Neural crest cell (in vitro differentiated cells): Measurements from ENCODE around the gene GRIK1. TPM values are rescaled to one million over a fixed set of nuclear protein-coding genes. Genes with fewer than 3 reads are reported as not detected.

Source experiments
- DNase-seq: peaks from one replicate; pipeline ENCODE4 v3.0.0; 2021; ENCODE audit warnings: low read depth, mixed read lengths, low spot score
- H3K27ac Mint-ChIP-seq: one replicate; pipeline ENCODE4 v1.8.0; 2021; ENCODE audit warnings: mild to moderate bottlenecking, mixed read lengths; ENCODE audit not compliant: unreplicated experiment
- H3K27me3 Mint-ChIP-seq: 2 replicates; pipeline ENCODE4 v1.8.0; 2021; ENCODE audit warnings: low read depth, mild to moderate bottlenecking, mixed read lengths
- H3K36me3 Mint-ChIP-seq: 2 replicates; pipeline ENCODE4 v1.8.0; 2021; ENCODE audit warnings: low read depth, mild to moderate bottlenecking, mixed read lengths
- H3K4me1 Mint-ChIP-seq: 2 replicates; pipeline ENCODE4 v1.8.0; 2021; ENCODE audit warnings: mixed read lengths
- H3K4me3 Mint-ChIP-seq: one replicate; pipeline ENCODE4 v1.8.0; 2021; ENCODE audit warnings: mild to moderate bottlenecking, mixed read lengths
- H3K9me3 Mint-ChIP-seq: 2 replicates; pipeline ENCODE4 v1.8.0; 2021; ENCODE audit warnings: mixed read lengths
- CTCF ChIP-seq: fragments of 200-600 bp; sonication (generic); conservative IDR thresholded peaks from 2 replicates; pipeline ENCODE4 v1.5.0; 2021; ENCODE audit warnings: antibody characterized with exemption, mild to moderate bottlenecking
- total RNA-seq: library from RNA; stranded (reverse); gene quantifications from 2 replicates; pipeline ENCODE4 v1.2.1, GENCODE V29; 2021

Gene GRIK1
- total RNA-seq, 1 donor from 2014 or later = 0.91 TPM

- Mint-ChIP-seq H3K36me3 (no peaks in the 10 kb centered on the region), H3K4me1 (no peaks in the 10 kb centered on the region), H3K27ac (no peak overlapping the region), H3K9me3 (peaks cover 5% of the 10 kb centered on the region), H3K4me3 (no peak overlapping the region), H3K27me3 (no peaks in the 10 kb centered on the region)
- no peak for DNase-seq
- TF ChIP-seq CTCF = no peak
Measured at GRCh38 chr21:29621525-29621924, 318.3 kb downstream of the GRIK1 start.

DNA sequence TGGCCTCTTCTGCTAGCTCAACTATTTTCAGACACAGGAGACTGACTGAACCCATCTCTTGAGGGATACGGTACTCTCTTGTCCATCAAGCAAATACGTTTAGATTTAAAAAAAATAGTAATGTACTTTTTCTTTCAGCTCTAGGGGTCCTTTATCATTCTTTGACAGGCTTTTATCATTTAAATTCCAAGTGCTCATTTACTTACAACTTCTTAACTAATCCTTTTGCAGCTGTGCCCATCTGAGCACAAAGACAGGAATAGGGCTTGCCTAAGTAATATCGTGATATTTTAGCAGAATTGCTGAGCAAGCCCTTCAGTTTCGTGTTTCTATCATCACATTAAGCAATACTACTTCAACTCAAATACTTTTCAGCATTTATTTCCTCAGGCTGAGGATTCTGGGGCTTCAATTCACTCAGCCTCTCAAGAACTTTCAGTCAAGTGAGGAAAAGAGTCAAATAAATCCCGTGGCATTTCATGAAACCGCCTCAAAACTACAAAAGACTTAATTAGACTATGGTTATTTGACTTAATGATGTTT lies 323.5 kb downstream of the GRIK1 start:
- no peak for DNase-seq
- Mint-ChIP-seq H3K4me1 (peaks cover 5% of the 10 kb centered on the region), H3K27ac (peak overlapping the region; percentile 43), H3K36me3 (no peaks in the 10 kb centered on the region), H3K27me3 (no peaks in the 10 kb centered on the region), H3K9me3 (peaks cover 8% of the 10 kb centered on the region), H3K4me3 (no peak overlapping the region)
- TF ChIP-seq CTCF = no peak

DNA sequence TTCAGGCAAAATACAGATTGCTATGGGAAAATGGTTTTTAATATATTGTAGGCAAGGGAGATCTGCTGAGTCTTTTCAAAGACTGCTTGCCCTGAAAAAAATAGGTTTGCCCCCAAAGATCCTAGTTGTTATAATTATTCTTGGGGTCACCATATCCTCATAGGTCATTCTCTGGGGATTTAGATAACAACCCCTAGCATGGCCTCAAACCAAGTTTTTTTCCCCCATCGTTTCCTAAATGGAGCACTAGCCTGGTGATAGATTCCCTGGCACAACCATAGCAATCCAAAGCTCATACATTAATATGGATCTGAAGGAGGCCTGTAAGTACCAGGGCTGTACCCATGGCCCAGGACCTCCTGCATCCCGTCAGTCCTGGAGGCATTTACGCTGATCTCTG lies 325.9 kb downstream of the GRIK1 start:
- peaks cover 5% of the 10 kb centered on the region for H3K4me1 Mint-ChIP-seq
- no peak for TF ChIP-seq CTCF
- no peak for DNase-seq
- peaks cover 8% of the 10 kb centered on the region for H3K9me3 Mint-ChIP-seq
- no peaks in the 10 kb centered on the region for H3K36me3 Mint-ChIP-seq
- no peaks in the 10 kb centered on the region for H3K27me3 Mint-ChIP-seq
- no peak overlapping the region for H3K4me3 Mint-ChIP-seq
- no peak overlapping the region for H3K27ac Mint-ChIP-seq

- DNase-seq = no peak
- Mint-ChIP-seq H3K27ac (no peak overlapping the region), H3K9me3 (peaks cover 4% of the 10 kb centered on the region), H3K4me3 (no peak overlapping the region), H3K36me3 (no peaks in the 10 kb centered on the region), H3K27me3 (no peaks in the 10 kb centered on the region), H3K4me1 (peaks cover 5% of the 10 kb centered on the region)
- no peak for TF ChIP-seq CTCF
Measured at GRCh38 chr21:29613021-29613420, 326.8 kb downstream of the GRIK1 start.

GRCh38 chr21:29610779-29611360 lies 328.9 kb downstream of the GRIK1 start:
- Mint-ChIP-seq H3K4me1 (no peaks in the 10 kb centered on the region), H3K9me3 (peaks cover 3% of the 10 kb centered on the region), H3K4me3 (no peak overlapping the region), H3K27ac (no peak overlapping the region), H3K36me3 (no peaks in the 10 kb centered on the region), H3K27me3 (no peaks in the 10 kb centered on the region)
- no peak for DNase-seq
- no peak for TF ChIP-seq CTCF
